Astrocyte of the cerebellum (primary cell): ENCODE results near the gene GJB5.

Source experiments
- DNase-seq: peaks from one replicate; pipeline ENCODE4 v3.0.0-alpha.2; 2011; ENCODE audit warnings: low read depth
- H3K4me3 ChIP-seq: 2 replicates; pipeline ENCODE4 v1.5.1; 2011; ENCODE audit warnings: mild to moderate bottlenecking, low read depth, low read length, moderate library complexity
- CTCF ChIP-seq: IDR thresholded peaks from 2 replicates; pipeline ENCODE4 v1.5.1; 2012; ENCODE audit warnings: low read length, low read depth, moderate library complexity, mild to moderate bottlenecking; ENCODE audit errors: missing control alignments
- in situ Hi-C: cut with HindIII; loops from 2 replicates; pipeline ENCODE4 v1.10.0; 2017; ENCODE audit warnings: low sequenced_read_pairs

The GJB5 gene

GRCh38 chr1:34712007-34712688 lies 42.7 kb upstream of the GJB5 start:
- TF ChIP-seq CTCF = no peak
- in situ Hi-C loops = no loop called here
- H3K4me3 ChIP-seq = no peak overlapping the region
- DNase-seq = no peak

GRCh38 chr1:34713443-34713842 lies 41.4 kb upstream of the GJB5 start:
- no peak for DNase-seq
- no peak for TF ChIP-seq CTCF
- no peak overlapping the region for H3K4me3 ChIP-seq
- in situ Hi-C loops = no loop called here

- in situ Hi-C loops = no loop called here
- H3K4me3 ChIP-seq = no peak overlapping the region
- TF ChIP-seq CTCF = no peak
- DNase-seq = no peak
These were observed 40.5 kb upstream of the GJB5 start for GRCh38 chr1:34714386-34714785.

GRCh38 chr1:34715139-34715538 lies 39.7 kb upstream of the GJB5 start:
- in situ Hi-C loops = no loop called here
- no peak overlapping the region for H3K4me3 ChIP-seq
- TF ChIP-seq CTCF = no peak
- DNase-seq = no peak

- DNase-seq = no peak
- in situ Hi-C loops = loop anchor here (5.0 kb wide), 1 partner anchor 99 kb away; no protein-coding TSS in a partner anchor
- H3K4me3 ChIP-seq = no peak overlapping the region
- TF ChIP-seq CTCF = no peak
These were observed 33.6 kb upstream of the GJB5 start for GRCh38 chr1:34721241-34721640.

GRCh38 chr1:34721646-34722355 lies 33.0 kb upstream of the GJB5 start:
- no peak for TF ChIP-seq CTCF
- no peak overlapping the region for H3K4me3 ChIP-seq
- in situ Hi-C loops = loop anchor here (5.0 kb wide), 1 partner anchor 100 kb away; no protein-coding TSS in a partner anchor
- DNase-seq = no peak
